Measurements from ENCODE around the gene NDUFAF8.

NDUFAF8 gene, protein sequence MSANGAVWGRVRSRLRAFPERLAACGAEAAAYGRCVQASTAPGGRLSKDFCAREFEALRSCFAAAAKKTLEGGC

GRCh38 chr17:81238815-81239713 is at the start of gene NDUFAF8, which contains the start of gene TEPSIN:
Gene NDUFAF8 (plus strand): TSS chr17:81239318. CDS start chr17:81239364, 46 bp downstream.
Gene TEPSIN (minus strand): TSS chr17:81239055. CDS start chr17:81239033, 22 bp downstream.
- peak; percentile 94 for DNase-seq

DNA sequence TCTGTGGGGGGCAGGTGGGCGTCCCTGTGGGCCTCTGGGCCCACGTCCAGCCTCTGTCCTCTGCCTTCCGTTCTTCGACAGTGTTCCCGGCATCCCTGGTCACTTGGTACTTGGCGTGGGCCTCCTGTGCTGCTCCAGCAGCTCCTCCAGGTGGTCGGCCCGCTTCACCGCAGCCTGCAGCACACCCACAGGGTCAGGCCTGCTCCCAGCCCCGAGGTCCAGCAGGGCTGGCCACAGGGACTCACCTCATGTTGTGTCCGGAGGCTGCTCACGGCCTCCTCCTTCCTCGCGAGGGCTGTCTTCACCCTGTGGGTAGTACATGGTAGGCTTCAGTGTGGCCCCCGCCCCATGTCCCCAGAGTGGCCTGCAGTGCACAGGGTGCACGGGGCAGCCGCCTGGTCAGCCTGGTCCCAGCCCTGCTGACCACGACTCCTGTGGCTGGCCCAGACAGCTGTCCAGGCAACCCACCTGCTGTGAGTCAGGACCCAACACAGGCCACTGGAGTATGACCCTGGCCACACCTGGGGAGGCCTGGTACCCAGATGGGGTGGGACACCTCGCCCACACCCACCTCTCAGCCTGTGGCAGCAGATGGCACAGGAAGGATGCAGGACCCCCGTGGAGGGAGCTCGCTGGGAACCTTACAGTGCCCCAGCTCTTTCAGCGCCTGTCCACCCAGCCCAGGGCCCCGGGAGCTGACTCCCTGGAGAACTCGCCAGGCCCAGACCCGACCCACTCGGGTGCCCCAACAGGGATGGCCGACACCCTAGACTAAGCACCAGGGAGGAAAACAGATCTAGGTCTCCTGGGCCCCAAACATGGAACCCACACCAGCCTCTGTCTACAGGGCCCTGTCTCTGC is 49.2 kb upstream of the NDUFAF8 start:
- DNase-seq = no peak

DNA sequence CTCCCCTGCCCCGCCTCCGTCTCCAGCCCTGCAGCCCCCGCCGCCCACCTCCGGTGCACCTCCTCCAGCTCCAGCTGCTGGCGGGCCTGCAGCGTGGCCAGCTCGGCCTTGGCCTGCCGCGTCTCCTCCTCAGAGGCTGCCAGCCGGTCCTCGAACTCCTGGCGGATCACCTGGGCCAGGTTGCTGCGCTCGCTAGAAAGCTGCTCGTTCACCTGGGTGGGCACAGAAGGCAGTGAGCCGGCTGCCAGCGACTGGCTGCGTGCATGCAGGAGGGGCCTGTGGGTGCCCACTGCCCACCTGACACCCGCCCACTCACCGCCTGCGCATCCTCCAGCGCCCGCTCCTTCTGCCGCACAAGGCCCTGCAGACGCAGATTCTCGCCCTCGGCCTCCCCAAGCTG is 48.5 kb upstream of the NDUFAF8 start:
- DNase-seq = no peak

DNA sequence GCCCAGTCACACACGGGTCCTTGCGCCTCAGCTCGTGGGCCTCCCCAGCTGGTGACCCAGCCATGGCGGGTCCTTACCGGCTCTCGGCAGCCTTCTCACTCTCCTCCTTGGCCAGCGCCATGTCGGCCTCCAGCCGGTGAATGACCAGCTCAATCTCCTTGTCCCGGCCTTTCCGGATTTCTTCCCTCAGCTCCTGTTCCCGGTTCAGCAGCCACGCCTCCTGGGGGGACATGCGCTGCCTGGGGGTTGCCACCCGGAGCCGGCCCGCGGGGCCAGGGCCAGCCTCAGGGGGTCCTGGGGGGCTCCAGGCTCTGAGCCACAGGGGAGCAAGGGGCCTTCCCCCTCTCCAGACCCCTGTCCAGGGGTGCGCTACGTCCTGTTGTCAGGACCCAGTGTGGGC is 48.0 kb upstream of the NDUFAF8 start:
- no peak for DNase-seq

DNA sequence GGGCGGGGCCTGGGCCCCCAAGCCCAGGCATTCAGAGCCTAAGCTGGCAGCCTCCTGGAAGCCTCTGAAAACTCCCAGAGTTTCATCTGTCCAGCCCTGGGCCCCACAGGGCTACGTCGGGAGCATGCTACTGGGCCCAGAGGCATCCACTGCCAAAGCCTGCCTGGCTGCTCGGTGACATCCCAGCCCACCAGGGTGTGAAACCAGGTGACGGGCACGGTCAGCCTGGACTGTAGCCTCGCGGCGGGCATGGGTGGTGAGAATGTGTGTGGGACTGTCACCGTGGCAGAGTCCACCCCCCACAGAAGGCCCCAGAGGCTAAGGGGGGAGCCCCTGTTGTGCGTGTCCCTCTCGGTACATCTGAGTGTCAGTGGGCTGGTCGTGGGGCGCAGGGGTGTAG is 47.5 kb upstream of the NDUFAF8 start:
- DNase-seq = no peak

DNA sequence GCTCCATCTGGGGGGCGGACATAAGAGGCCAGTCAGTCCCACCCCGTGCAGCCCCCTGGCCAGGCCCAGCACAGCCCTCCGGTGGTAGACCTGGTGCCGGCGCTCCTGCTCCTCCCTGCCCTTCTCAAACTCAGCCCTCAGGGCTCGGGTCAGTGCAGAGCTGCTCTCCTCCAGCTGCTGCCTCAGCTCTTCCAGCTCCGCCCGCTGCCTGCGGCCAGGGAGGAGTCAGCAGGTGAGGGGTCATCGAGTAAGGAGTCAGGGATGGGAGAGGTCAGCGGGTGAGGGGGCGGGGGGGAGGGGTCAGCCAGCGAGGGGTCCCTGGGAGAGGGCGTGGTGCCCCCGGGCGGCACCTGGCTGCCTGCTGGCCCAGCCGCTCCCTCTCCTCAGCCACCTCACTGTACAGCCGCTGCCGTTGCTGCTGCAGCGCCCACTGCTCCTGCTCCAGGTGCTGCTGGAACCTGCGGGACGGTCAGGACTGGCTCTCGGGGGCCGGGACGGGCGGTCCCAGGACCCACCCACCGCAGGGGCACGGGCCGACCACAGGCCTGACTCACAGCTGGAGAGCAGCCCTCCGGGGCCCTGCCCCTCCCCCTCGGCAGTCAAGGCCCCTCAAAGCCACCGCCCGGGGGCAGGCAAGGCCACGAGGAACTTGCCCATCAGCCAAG is 46.6 kb upstream of the NDUFAF8 start:
- no peak for DNase-seq

DNA sequence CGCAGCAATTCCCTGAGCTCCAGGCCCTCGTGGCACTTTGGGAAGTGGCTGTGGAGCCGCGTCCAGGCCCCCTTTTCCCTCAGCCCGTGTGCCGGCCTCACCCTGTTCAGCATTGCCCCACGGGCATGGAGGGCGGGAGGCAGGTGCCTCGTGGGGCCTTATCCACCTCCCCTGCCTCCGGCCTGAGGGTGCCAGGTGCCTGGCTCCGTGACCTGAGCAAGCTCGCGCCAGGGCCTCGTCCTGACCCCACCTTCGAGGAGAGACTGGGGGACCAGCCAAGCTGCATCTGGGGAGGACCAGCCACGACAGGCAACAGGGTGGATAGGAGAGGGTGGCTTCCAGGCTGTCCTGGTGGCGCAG is 46.1 kb upstream of the NDUFAF8 start:
- DNase-seq = no peak

DNA sequence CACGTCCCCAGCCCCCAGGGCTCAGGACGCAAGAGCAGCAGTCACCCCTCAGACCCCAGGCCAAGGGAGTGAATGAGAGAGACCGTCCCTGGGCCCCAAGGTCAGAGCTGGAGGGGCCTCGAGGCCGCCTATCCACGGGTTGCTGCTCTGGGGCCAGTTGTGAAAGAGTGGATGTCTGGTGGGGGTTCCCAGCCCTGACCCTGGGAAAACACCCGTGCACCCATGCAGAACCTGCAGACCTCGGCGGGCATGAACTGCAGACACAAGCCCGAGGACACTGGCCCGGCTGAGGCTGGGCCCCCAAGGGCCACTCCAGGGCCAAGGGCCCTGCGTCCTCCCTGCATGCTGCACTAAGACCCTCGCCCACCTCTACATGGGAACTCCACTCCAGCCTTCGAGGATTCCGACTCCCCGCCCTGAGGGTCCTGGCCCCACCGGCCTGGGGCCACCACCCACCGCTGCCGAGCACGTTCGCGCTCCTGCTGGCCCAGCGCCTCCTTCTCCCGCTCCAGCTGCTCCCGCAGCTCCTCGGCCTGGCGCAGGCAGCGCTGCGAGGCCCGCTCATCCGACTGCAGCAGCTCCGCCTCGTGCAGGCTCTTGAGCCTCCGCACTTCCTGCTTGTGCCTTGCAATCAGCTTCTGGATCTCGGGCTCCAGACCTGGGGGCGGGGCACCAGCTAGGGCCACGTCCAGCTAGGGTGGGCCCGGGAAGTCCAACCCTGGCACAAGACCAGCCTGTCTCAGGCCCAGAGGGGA is 45.5 kb upstream of the NDUFAF8 start:
- DNase-seq = no peak

DNA sequence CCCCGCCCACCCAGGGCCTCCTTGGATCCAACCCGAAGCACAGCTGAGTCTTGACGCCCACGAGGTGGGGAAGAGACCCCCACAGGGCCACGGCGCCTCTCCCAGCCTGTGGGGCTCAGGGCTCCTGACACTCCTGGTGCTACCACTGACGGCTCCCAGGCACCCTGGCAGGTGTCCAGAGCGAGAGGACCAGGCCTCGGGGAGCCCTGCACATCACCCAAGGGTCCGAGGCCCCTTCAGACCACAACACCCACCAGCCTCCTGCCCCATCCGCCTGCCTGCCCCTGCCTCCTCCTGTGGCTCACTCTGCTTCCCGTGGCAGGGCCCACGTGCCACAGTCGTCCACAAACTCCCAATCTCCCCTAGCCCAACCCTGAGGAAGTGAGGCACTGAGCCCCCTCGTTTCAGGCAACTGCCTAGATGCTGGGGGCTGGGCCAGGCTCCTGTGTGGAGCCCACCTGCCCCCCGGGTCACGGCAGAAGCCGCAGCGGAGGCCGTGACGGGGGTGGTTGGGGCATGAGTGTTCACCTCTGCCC is 44.8 kb upstream of the NDUFAF8 start:
- no peak for DNase-seq

GRCh38 chr17:81194941-81195901 is 43.9 kb upstream of the NDUFAF8 start:
- DNase-seq = no peak

GRCh38 chr17:81195941-81196495 is 43.1 kb upstream of the NDUFAF8 start:
- no peak for DNase-seq

- DNase-seq = no peak
Measured at GRCh38 chr17:81196505-81197408, 42.4 kb upstream of the NDUFAF8 start.

GRCh38 chr17:81197409-81197795 is 41.7 kb upstream of the NDUFAF8 start:
- no peak for DNase-seq

DNA sequence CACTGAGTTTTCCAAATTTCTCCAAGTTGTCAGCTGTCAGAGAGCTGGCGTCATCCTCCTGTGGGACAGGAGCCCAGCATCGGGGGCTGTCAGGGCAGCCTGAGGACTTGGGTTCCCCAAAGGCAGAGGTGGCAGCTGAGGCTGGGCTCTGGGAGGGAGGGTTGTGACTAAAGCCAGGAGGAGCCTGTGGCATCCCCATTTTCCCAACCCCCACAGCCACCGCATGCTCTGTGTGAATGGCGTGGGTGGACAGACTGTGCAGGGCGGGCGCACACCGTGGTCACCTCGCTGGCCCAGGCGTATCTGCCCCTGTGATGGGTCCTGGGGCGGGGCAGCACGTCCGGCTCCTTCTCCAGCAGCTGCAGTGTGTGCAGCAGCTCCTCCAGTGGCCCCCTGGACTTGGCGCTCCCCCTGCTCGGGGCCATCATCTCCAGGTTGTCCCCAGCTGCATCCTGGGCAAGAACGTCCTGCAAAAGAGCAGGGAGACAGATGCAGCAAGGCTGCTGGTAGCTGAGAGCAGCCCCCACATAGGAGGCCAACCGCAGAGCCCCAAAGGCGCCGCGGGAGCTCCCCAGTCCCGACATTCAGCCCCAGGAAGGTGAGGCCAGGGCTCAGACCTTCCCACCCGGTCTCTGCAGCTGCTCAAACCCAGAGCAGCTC is 41.2 kb upstream of the NDUFAF8 start:
- DNase-seq = no peak

DNA sequence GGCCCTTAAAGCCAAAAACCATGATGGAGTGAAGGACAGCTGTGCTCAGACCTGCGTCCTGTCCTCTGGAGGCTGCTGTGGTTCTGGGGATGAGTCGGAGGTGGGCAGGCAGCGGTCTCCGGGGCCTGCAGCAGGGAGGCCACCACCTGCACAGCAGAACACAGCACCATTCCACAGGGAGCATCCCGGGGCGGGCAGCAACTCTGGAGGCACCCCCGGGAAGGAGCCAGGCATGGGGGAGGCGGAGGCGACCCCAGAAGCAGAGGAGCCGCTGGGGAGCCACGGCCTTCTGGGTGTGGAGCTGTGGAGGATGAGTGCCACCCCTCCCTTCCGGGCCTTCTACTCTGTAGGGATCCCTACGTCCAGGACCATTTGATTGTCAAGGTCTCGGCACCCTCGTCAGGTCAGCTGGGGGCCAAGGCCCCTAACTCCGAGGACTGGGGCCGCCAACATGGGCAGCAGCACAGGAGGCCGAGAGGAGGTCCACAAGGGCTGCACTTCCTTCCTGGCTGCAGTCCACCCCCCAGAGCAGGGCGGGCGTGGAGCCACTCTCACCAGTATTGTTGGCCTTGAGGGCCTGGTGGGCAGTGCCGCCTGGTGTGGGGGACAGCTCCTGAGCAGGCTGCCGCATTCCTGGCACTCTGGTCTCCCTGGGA is 40.2 kb upstream of the NDUFAF8 start:
- no peak for DNase-seq

- no peak for DNase-seq
Measured at GRCh38 chr17:81199482-81199830, 39.7 kb upstream of the NDUFAF8 start.

- DNase-seq = no peak
Measured at GRCh38 chr17:81200201-81200600, 38.9 kb upstream of the NDUFAF8 start.

Data from CD4-positive, alpha-beta T cell treated with Interleukin-17A for 4 hours (primary cell).